EH (cell line): ENCODE results near the gene C1QL4.
"Not testable (repeated sequence)": the region's sequence is repeated elsewhere in the genome, so short reads cannot be mapped to it uniquely, and the experiment has no call there.

Experiments used
- DNase-seq: peaks from one replicate; pipeline ENCODE4 v3.0.0-alpha.2; 2015; ENCODE audit warnings: low read depth

C1QL4 gene

GRCh38 chr12:49301760-49302159, 35.2 kb downstream of the C1QL4 start:
- no peak for DNase-seq

GRCh38 chr12:49298160-49298559, 38.8 kb downstream of the C1QL4 start:
- no peak for DNase-seq

GRCh38 chr12:49297695-49298060, 39.3 kb downstream of the C1QL4 start:
- DNase-seq, result no peak

GRCh38 chr12:49296836-49297694, 39.9 kb downstream of the C1QL4 start:
- DNase-seq, result no peak

GRCh38 chr12:49296034-49296835, 40.8 kb downstream of the C1QL4 start:
- DNase-seq, result peak; percentile 26

- no peak for DNase-seq
Measured at GRCh38 chr12:49295082-49295936, 41.7 kb downstream of the C1QL4 start, which contains the start of gene PRPH. TSS of gene PRPH (plus strand) at chr12:49295147. CDS start at chr12:49295201, 54 bp downstream.

GRCh38 chr12:49294804-49295081, 42.2 kb downstream of the C1QL4 start:
- DNase-seq, result no peak

- no peak for DNase-seq
Measured at GRCh38 chr12:49294086-49294803, 42.7 kb downstream of the C1QL4 start.

GRCh38 chr12:49293056-49293956, 43.7 kb downstream of the C1QL4 start:
- no peak for DNase-seq

- no peak for DNase-seq
Measured at GRCh38 chr12:49292729-49293055, 44.3 kb downstream of the C1QL4 start.

- no peak for DNase-seq
Measured at GRCh38 chr12:49288922-49289555, 47.9 kb downstream of the C1QL4 start.

- DNase-seq, result peak; percentile 61
Measured at GRCh38 chr12:49288412-49288853, 48.6 kb downstream of the C1QL4 start.

GRCh38 chr12:49287876-49288275, 49.1 kb downstream of the C1QL4 start:
- no peak for DNase-seq

GRCh38 chr12:49284672-49285071, 52.3 kb downstream of the C1QL4 start:
- no peak for DNase-seq

GRCh38 chr12:49283541-49284429, 53.2 kb downstream of the C1QL4 start:
- DNase-seq, result no peak

GRCh38 chr12:49282740-49283375, 54.1 kb downstream of the C1QL4 start:
- DNase-seq, result not testable (repeated sequence)
